HEK293T (cell line): ENCODE results near the gene POLD2.

Experiments used
- ELF4 ChIP-seq: fragments of 450-650 bp; IDR thresholded peaks from 2 replicates; pipeline ENCODE4 v1.6.1; 2017; ENCODE audit warnings: antibody characterized with exemption
- FOXA1 ChIP-seq: fragments of 450-650 bp; IDR thresholded peaks from 2 replicates; pipeline ENCODE4 v1.6.1; 2016; ENCODE audit warnings: mild to moderate bottlenecking
- FOXM1 ChIP-seq: fragments of 450-650 bp; IDR thresholded peaks from 2 replicates; pipeline ENCODE4 v1.6.1; 2017; ENCODE audit warnings: mild to moderate bottlenecking, borderline replicate concordance
- HDGF ChIP-seq: fragments of 450-650 bp; IDR thresholded peaks from 2 replicates; pipeline ENCODE4 v1.6.1; 2017; ENCODE audit warnings: antibody characterized with exemption, borderline replicate concordance
- SP1 ChIP-seq: fragments of 450-650 bp; IDR thresholded peaks from 2 replicates; pipeline ENCODE4 v1.6.1; 2017
- ZNF384 ChIP-seq: fragments of 450-650 bp; IDR thresholded peaks from 2 replicates; pipeline ENCODE4 v1.6.1; 2016

DNA sequence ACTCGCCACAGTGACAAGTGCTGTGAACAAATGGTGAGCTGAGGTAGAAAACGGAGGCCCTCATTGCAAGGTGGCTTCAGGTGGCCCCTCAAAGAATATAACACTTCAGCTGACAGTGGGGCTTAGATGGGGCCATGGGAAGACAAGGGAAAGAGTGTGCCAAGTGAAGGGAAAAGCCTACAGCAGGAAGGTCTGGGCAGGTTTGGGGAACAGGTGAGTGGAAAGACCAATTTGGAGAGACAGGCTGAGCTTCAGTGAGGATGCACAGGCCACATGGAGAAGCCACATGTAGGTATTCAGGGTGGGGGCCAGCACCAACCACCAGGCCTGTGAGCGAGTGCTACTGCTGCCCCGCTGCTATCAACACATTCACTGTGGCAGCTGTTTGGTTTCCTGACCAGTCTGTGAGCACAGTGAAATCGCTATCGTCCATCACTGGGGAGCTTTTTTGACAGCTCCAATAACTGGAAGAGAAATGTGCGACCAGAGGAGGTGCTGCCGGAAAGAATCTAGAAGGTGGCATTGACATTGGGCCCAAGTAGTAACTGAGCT, 3.4 kb downstream of the POLD2 start:
- TF ChIP-seq HDGF (no peak), FOXM1 (no peak), ZNF384 (no peak), SP1 (no peak), FOXA1 (no peak), ELF4 (no peak)
